ENCODE data around the gene ABCD2. TPM values are rescaled to one million over a fixed set of nuclear protein-coding genes. Genes with fewer than 3 reads are reported as not detected.

ABCD2 gene
- total RNA-seq, 1 experiment from 2014 or later = not detected

GRCh38 chr12:39638840-39639239 lies 19.2 kb upstream of the ABCD2 start:
- no peaks in the 10 kb centered on the region for H3K27me3 ChIP-seq (ENCODE audit: insufficient read depth, low read length)
- H3K79me2 ChIP-seq (ENCODE audit: insufficient read depth, low read length) = no peaks in the 10 kb centered on the region
- no peak for TF ChIP-seq CTCF (conservative IDR thresholded peaks at IDR 0.05)
- no peaks in the 10 kb centered on the region for H4K20me1 ChIP-seq (ENCODE audit: control insufficient read depth, insufficient read depth, insufficient read length)
- no peak overlapping the region for H3K9ac ChIP-seq (ENCODE audit: extremely low read depth, insufficient read length, low read length)
- H3K18ac ChIP-seq (ENCODE audit: insufficient read length, low read depth, low read length) = no peak overlapping the region
- no peak overlapping the region for H2AK5ac ChIP-seq (ENCODE audit: insufficient read length, low read length)
- H3K4me3 Mint-ChIP-seq = no peak overlapping the region
- no peak overlapping the region for H3K4ac ChIP-seq (ENCODE audit: low read depth, low read length)
- no peak for DNase-seq
- no peaks in the 10 kb centered on the region for H3K4me1 ChIP-seq (ENCODE audit: insufficient read depth, low read length)
- H3T11ph ChIP-seq (ENCODE audit: low read length) = no peak overlapping the region
- no peak overlapping the region for H4K5ac ChIP-seq (ENCODE audit: insufficient read length, low read depth, low read length)
- no peak overlapping the region for H3K23ac ChIP-seq (ENCODE audit: insufficient read length, low read depth, low read length)
- no peak overlapping the region for H2BK12ac ChIP-seq (ENCODE audit: insufficient read length, low read depth, low read length)
- H2BK15ac ChIP-seq (ENCODE audit: low read depth, low read length) = no peak overlapping the region
- H3K4me2 ChIP-seq (ENCODE audit: insufficient read depth, insufficient read length, low read length) = no peak overlapping the region
- no peak overlapping the region for H3K14ac ChIP-seq (ENCODE audit: insufficient read depth, low read length)
- no peaks in the 10 kb centered on the region for H3K23me2 ChIP-seq (ENCODE audit: insufficient read length, low read depth, low read length, poor library complexity, severe bottlenecking)
- no peaks in the 10 kb centered on the region for H3K79me1 ChIP-seq (ENCODE audit: insufficient read depth, low read depth, low read length, poor library complexity, severe bottlenecking)
- H3K27me3 Mint-ChIP-seq (ENCODE audit: low read depth) = no peaks in the 10 kb centered on the region
- H3K56ac ChIP-seq (ENCODE audit: insufficient read length, low read depth, low read length) = no peak overlapping the region
- H4K91ac ChIP-seq (ENCODE audit: insufficient read length, low read depth, low read length) = no peak overlapping the region
- H2AFZ ChIP-seq (ENCODE audit: low read length) = no peak overlapping the region
- H3K9me3 Mint-ChIP-seq = no peaks in the 10 kb centered on the region
- no peaks in the 10 kb centered on the region for H3K9me3 ChIP-seq (ENCODE audit: control insufficient read depth, low read depth, low read length)
- no CpG with 5 or more reads among the region's 2 CpGs for WGBS (ENCODE audit: extremely low coverage, insufficient read length, low lambda C conversion rate)
- no peak overlapping the region for H2BK5ac ChIP-seq (ENCODE audit: insufficient read length, low read length)
- H2BK120ac ChIP-seq (ENCODE audit: low read depth, low read length, poor library complexity, severe bottlenecking) = no peak overlapping the region
- no peak overlapping the region for H3K27ac Mint-ChIP-seq
- no peaks in the 10 kb centered on the region for H3K36me3 Mint-ChIP-seq (ENCODE audit: insufficient read depth in 1 of 3, low read depth in 3 of 3)
- H3K27ac ChIP-seq (ENCODE audit: insufficient read length, low read depth, low read length) = no peak overlapping the region
- no peaks in the 10 kb centered on the region for H3K4me1 Mint-ChIP-seq
- no peak overlapping the region for H2BK20ac ChIP-seq (ENCODE audit: low read depth, low read length, poor library complexity, severe bottlenecking)
- H4K8ac ChIP-seq (replicated peaks; ENCODE audit: insufficient read length, low read depth, low read length) = no peak overlapping the region

All from H9 (cell line).